CD1c-positive myeloid dendritic cell (primary cell): Measurements from ENCODE around the gene ARSG.

Experiments used
- DNase-seq: peaks from one replicate; pipeline ENCODE4 v3.0.0-alpha.2; 2016; ENCODE audit errors: extremely low spot score

Gene ARSG

GRCh38 chr17:68450801-68451200, 159.5 kb downstream of the ARSG start:
- no peak for DNase-seq

- no peak for DNase-seq
These were observed 160.5 kb downstream of the ARSG start for GRCh38 chr17:68451670-68452354.

- DNase-seq: no peak
These were observed 161.5 kb downstream of the ARSG start for GRCh38 chr17:68452724-68453290.

GRCh38 chr17:68453991-68454665, 162.8 kb downstream of the ARSG start:
- DNase-seq: no peak

GRCh38 chr17:68455901-68456338, 164.6 kb downstream of the ARSG start:
- DNase-seq: peak; percentile 69

- peak; percentile 39 for DNase-seq
These were observed 165.3 kb downstream of the ARSG start for GRCh38 chr17:68456339-68457167.

- DNase-seq: no peak
These were observed 165.9 kb downstream of the ARSG start, which contains the start of gene WIPI1 for GRCh38 chr17:68457168-68457538. WIPI1 (minus strand) TSS chr17:68457496; CDS start chr17:68457421, 75 bp downstream.

GRCh38 chr17:68457539-68458259, 166.4 kb downstream of the ARSG start:
- peak; percentile 100 for DNase-seq

- DNase-seq: no peak
These were observed 167.2 kb downstream of the ARSG start for GRCh38 chr17:68458260-68459036.

GRCh38 chr17:68459037-68459639, 167.8 kb downstream of the ARSG start:
- no peak for DNase-seq

- no peak for DNase-seq
These were observed 168.9 kb downstream of the ARSG start for GRCh38 chr17:68460146-68460545.

- DNase-seq: no peak
These were observed 169.4 kb downstream of the ARSG start for GRCh38 chr17:68460715-68461114.

GRCh38 chr17:68461122-68461539, 169.8 kb downstream of the ARSG start:
- peak; percentile 30 for DNase-seq

GRCh38 chr17:68461589-68461988, 170.3 kb downstream of the ARSG start:
- DNase-seq: peak; percentile 37

GRCh38 chr17:68462381-68463210, 171.3 kb downstream of the ARSG start:
- DNase-seq: peak; percentile 94

GRCh38 chr17:68463211-68464019, 172.1 kb downstream of the ARSG start:
- DNase-seq: no peak

- no peak for DNase-seq
These were observed 177.0 kb downstream of the ARSG start for GRCh38 chr17:68468334-68468733.

- no peak for DNase-seq
These were observed 177.5 kb downstream of the ARSG start for GRCh38 chr17:68468788-68469187.
